NOMO-1 (cell line): ENCODE measurements around the gene ZNF586.
"Not testable (repeated sequence)": the region's sequence is repeated elsewhere in the genome, so short reads cannot be mapped to it uniquely, and the experiment has no call there.

Experiments
- DNase-seq, 2 experiments: peaks; one replicate each; lab custom pipeline; 2025; ENCODE audit not compliant: unreplicated experiment in 2 of 2; lab: John Stamatoyannopoulos, UW

Gene ZNF586

DNA sequence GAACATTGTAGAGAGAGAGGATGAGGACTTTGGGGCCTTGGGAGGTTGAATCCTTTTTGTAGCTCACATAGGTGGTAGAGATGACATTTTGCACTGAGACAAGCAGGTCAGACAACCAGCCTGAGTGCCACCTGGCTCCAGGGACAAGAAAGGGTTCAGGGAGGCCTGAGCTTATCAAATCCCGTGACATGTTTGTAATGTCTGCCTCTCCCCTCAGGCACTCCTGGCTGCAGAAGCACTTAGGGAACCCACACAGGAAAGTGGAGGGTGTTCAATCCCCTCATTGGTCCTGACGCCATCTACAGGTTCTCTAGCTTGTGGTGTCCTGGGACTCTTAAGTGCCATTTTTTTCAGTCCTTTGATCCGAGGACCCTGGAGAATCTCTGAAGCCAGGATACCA lies 51.6 kb downstream of the ZNF586 start:
- DNase-seq, result not testable (repeated sequence)

DNA sequence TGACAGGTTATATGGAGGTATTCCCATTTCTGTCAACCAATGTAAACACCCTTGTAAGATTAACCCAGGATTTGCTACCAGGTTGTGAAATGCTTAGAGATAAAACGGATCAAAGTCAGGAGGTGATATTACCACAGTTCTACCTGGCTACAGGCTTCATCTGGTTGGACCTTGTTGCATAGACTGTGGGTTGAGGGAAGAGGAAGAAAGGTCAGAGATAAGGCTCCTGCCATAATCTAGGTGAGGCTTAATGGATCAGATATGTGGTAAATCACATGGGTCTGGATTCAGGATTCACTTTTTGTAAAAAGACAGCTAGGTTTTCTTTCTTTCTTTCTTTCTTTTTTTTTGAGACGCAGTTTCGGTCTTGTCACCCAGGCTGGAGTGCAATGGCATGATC lies 52.0 kb downstream of the ZNF586 start:
- not testable (repeated sequence) for DNase-seq

DNA sequence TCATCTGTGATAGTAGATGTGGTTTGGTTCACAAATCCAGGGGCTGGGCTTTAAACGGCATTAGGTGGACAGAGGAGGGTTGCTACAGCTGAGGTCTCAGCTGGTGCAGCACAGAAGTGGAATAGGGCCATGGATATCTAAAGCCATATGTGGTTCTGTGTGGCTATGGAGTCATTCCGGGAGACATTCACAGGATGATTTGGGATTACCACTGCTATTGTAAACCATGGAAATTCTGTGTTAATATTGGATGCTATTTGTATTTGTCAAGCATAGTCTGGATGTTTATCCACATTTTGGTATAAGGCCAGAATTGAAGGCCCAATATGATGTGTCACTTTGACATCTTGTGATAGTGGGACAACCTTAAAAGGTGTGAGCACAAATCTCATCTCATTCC lies 53.7 kb downstream of the ZNF586 start:
- not testable (repeated sequence) for DNase-seq

DNA sequence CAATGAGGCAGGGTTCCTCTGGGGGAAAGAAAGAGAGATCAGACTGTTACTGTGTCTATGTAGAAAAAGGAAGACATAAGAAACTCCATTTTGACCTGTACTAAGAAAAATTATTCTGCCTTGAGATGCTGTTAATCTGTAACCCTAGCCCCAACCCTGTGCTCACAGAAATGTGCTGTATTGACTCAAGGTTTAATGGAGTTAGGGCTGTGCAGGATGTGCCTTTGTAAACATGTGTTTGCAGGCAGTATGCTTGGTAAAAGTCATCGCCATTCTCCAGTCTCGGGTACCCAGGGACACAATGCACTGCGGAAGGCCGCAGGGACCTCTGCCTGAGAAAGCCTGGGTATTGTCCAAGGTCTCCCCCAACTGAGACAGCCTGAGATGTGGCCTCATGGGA lies 54.1 kb downstream of the ZNF586 start:
- DNase-seq, result not testable (repeated sequence)

DNA sequence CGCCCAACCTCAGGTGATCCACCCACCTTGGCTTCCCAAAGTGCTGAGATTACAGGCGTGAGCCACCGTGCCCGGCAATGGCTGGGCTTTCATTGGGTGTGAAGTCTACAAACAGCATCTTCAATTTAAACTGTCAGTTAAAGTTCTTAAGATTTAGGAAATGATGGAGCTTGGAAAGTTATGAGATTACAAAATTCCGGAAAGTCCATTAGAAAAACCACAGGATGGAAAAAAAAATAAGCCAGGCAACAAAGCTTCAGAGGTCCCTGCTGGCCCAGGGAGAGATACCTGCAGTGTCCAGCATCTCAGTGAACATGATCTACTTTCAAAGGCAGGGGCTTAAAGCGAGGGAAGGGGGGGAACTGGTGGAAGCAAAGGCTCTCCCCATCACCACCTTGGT lies 56.0 kb downstream of the ZNF586 start:
- no peak for DNase-seq

DNA sequence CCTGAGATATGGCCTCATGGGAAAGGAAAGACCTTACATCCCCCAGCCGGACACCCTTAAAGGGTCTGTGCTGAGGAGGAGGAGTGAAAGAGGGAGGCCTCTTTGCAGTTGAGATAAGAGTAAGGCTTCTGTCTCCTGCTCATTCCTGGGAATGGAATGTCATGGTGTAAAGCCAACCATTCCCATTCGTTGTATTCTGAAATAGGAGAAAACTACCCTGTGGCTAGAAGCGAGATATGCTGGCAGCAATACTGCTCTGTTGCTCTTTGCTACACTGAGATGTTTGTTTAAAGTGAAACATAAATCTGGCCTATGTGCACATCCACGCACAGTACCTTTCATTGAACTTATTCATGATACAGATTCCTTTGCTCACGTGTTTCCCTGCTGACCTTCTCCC lies 59.8 kb downstream of the ZNF586 start:
- no peak for DNase-seq

DNA sequence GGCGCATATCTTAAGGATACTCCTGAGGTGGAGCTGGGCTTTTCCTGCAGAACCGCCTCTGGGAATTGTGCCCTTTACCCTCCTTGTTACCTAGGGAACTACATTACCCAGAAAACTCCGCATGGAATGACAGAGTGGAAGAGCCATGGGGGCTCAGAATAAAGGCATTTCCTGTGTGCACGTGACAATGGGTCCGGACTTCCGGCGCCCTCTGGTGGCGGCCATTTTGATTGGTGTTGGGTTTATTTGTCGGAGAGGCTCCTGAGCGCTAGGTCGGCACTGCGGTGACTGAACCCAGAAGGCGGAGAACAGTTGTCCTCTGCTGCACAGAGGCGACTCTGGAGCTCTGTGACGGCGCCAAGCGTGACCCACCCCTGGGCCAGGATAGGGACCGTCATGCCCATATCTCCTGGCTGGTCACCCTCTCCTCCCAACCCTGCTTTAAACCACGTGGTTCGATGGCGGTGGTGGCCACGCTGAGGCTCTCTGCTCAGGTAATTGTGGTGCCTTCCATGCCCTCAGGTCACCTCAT lies 60.7 kb downstream of the ZNF586 start, which contains the start of gene ZNF587B:
Gene ZNF587B (plus strand): TSS at position 229 of the 532 bp plus-strand sequence. CDS start 230 bp downstream, at position 459.
- no peak for DNase-seq
